Ovary (tissue), 3 donors: ENCODE results near the gene COL15A1.

Experiments used
- CTCF ChIP-seq, 3 donors: fragments of 450-650 bp in 2 of 3; fragments of 200-600 bp in 1 of 3; IDR thresholded peaks; one replicate each; pipeline versions ENCODE4 v1.5.1 to v1.8.0; 2016 to 2022; ENCODE audit warnings: antibody characterized with exemption in 3 of 3, mild to moderate bottlenecking in 1 of 3
- EP300 ChIP-seq: sonication (generic); formaldehyde crosslinking; IDR thresholded peaks from one replicate; pipeline ENCODE4 v1.6.1; 2017; ENCODE audit warnings: antibody characterized with exemption
- POLR2A ChIP-seq: fragments of 450-650 bp; IDR thresholded peaks from one replicate; pipeline ENCODE4 v1.6.1; 2017; ENCODE audit warnings: antibody characterized with exemption, mild to moderate bottlenecking, moderate library complexity
- donor health status: DM: no; HTN: no; CAD: no.

GRCh38 chr9:99116003-99116411 lies 172.3 kb downstream of the COL15A1 start:
- no peak for TF ChIP-seq CTCF (IDR thresholded peaks at IDR 0.05)
- TF ChIP-seq POLR2A: no peak
- no peak for TF ChIP-seq EP300
